Stimulated activated naive B cell treated with anti-CD40 and anti-IgM and Interleukin-4, amounts not matched to agents 10 μg/mL and 1 μg/mL and 100 μg/mL, for 72 hours (primary cell): ENCODE data around the gene C4orf50.
"Not testable (repeated sequence)": the region's sequence is repeated elsewhere in the genome, so short reads cannot be mapped to it uniquely, and the experiment has no call there.

Experiments used
- ATAC-seq, 2 donors: fragments of 150-1000 bp; cut with Tn5 transposase; replicated peaks; 2 replicates each; pipeline ENCODE4 v1.10.0; 2021; ENCODE audit warnings: moderate library complexity in 1 of 2
- DNase-seq: peaks from one replicate; pipeline ENCODE4 v3.0.0; 2021
- H3K27ac Mint-ChIP-seq: one replicate; pipeline ENCODE4 v1.8.0; 2022; ENCODE audit warnings: mild to moderate bottlenecking, mixed read lengths
- H3K27me3 Mint-ChIP-seq, 2 donors: one replicate each; pipeline ENCODE4 v1.8.0; 2022; ENCODE audit warnings: mixed read lengths in 2 of 2
- H3K36me3 Mint-ChIP-seq, 2 donors: one replicate each; pipeline ENCODE4 v1.8.0; 2022; ENCODE audit warnings: mixed read lengths in 2 of 2, mild to moderate bottlenecking in 1 of 2
- H3K4me1 Mint-ChIP-seq, 2 donors: one replicate each; pipeline ENCODE4 v1.8.0; 2022; ENCODE audit warnings: mixed read lengths in 2 of 2, mild to moderate bottlenecking in 1 of 2
- H3K4me3 Mint-ChIP-seq, 2 donors: one replicate each; pipeline ENCODE4 v1.8.0; 2022; ENCODE audit warnings: mild to moderate bottlenecking in 2 of 2, mixed read lengths in 2 of 2, moderate library complexity in 1 of 2
- H3K9me3 Mint-ChIP-seq, 2 donors: one replicate each; pipeline ENCODE4 v1.8.0; 2022; ENCODE audit warnings: mixed read lengths in 2 of 2, mild to moderate bottlenecking in 1 of 2

C4orf50 gene

DNA sequence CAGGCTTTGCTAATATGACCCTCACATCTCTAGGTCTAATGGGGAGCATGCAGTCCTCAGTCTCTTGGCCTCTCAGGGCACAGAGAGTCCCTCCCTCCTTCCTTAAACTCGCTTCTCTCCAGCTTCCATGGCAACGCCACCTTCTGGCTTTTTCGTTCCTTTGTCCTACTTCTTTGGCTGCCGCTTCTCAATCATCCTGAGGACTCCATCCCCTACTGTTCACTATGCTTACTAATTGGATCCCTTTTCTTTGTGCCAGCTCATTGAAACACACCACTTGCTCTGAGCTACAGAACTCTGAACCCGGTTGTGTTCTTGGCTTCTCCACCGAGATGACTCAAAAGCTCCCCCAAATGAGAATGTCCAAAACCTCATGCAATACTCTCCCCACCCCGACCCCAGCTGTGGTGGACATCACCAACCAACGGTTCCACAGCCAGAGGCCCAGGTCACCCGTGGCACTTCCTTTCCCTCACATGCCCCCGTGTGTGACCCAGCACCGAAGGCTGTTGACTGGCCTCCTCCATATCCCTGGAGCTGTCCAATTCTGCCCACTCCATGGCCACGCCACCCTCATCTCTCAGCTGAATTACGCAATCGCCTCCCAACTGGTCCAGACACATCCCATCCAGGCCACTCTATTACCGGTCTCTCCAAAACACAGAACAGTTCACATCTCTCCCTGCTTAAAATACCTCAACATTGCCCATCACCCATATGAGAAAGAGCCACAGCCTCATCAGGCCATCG is 160.0 kb downstream of the C4orf50 start:
- peaks cover 0 to under 1% of the 10 kb centered on the region in 2 donors for H3K4me1 Mint-ChIP-seq
- DNase-seq = no peak
- no peaks in the 10 kb centered on the region for H3K36me3 Mint-ChIP-seq
- H3K9me3 Mint-ChIP-seq = no peaks in the 10 kb centered on the region
- no peak for ATAC-seq
- H3K4me3 Mint-ChIP-seq = no peak overlapping the region
- H3K27ac Mint-ChIP-seq = no peak overlapping the region
- peaks cover 0 to 5% of the 10 kb centered on the region in 2 donors for H3K27me3 Mint-ChIP-seq

DNA sequence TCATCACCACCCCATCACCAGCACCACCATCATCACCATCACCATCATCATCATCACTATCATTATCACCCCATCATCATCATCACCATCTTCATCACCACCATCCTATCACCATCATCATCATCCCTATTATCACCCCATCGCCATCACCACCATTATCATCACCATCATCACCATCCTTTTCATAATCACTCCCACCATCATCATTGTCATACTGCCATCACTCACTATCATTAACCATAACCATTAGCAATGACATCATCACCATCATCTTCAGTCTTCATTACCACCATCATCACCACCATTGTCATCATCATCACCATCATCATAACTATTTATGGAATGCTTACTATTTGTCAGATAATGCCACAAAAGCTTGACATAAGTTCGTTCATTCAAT is 161.0 kb downstream of the C4orf50 start:
- no peaks in the 10 kb centered on the region for H3K9me3 Mint-ChIP-seq
- H3K4me1 Mint-ChIP-seq = no peaks in the 10 kb centered on the region
- H3K27ac Mint-ChIP-seq = no peak overlapping the region
- H3K27me3 Mint-ChIP-seq = peaks cover 3 to 5% of the 10 kb centered on the region in 2 donors
- no peak overlapping the region for H3K4me3 Mint-ChIP-seq
- DNase-seq (no peak), ATAC-seq (no peak)
- no peaks in the 10 kb centered on the region for H3K36me3 Mint-ChIP-seq

DNA sequence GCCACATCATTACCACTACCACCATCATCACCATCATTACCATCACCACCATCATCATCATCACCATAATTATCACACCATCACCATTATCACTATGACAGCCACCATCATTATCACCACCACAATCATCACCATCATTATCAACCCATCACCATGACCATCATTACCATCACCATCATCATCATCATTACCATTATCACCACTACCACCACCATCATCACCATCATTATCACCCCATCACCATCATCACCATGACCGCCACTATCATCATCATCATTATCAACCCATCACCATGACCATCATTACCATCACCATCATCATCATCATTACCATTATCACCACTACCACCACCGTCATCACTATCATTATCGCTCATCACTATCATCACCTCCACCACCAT is 161.9 kb downstream of the C4orf50 start:
- ATAC-seq, H3K4me1 Mint-ChIP-seq, H3K36me3 Mint-ChIP-seq, H3K4me3 Mint-ChIP-seq, H3K9me3 Mint-ChIP-seq, DNase-seq, H3K27ac Mint-ChIP-seq, H3K27me3 Mint-ChIP-seq: not testable (repeated sequence)

DNA sequence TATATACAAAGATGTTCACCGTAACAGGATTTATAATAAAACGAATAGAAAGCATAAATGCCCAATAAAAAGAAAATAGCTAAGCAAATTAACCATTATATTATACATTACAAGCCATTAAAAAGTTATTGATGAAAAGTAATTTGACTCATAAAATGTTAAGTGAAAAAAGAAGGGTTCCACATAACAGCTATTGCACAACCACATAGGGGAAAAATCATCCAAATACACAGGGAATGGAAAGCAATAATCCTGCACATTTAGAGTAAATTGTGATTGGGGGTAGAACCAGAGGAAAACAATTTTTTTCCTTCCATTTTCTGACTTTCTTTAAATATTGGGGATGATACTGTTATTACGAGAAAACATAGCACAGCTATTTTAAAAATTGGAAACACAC is 163.3 kb downstream of the C4orf50 start:
- ATAC-seq (no peak), DNase-seq (no peak)
- Mint-ChIP-seq H3K4me1 (no peaks in the 10 kb centered on the region), H3K27ac (no peak overlapping the region), H3K9me3 (no peaks in the 10 kb centered on the region), H3K27me3 (peaks cover 14 to 20% of the 10 kb centered on the region in 2 donors), H3K4me3 (no peak overlapping the region), H3K36me3 (no peaks in the 10 kb centered on the region)

DNA sequence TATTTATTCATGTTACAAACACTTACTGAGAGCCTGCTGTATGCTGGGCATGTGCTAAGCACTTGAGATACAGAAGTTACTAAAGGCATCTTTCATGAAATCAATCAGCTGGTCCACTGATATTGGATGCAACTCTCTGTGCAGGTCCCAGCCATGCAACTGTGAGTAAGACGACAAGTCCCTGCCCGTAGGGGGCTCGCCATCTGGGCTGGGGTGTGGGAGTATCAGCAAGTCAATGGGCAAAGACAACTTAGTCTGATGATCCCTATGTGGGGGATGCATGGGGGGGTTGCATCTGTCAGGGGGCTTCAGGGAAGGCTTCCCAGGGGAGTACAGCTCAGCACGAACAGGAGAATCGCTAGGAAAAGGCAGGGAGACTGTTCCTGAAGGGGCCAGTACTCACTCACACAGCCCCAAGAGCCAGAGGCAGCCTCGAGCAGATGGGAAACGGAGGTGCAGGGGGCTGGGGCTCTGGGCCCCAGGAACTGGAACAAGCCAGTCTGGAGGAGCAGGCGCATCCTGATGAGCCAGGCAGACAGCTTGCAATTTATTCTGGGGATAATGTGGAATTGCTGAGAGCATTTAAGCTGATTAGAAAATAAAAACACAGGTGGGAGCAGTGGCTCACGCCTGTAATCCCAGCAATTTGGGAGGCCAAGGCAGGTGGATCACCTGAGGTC is 165.6 kb downstream of the C4orf50 start:
- ATAC-seq (no peak), DNase-seq (no peak)
- no peaks in the 10 kb centered on the region for H3K36me3 Mint-ChIP-seq
- H3K4me1 Mint-ChIP-seq = no peaks in the 10 kb centered on the region
- H3K9me3 Mint-ChIP-seq = no peaks in the 10 kb centered on the region
- H3K4me3 Mint-ChIP-seq = no peak overlapping the region
- H3K27me3 Mint-ChIP-seq = peaks cover 14 to 20% of the 10 kb centered on the region in 2 donors
- no peak overlapping the region for H3K27ac Mint-ChIP-seq

DNA sequence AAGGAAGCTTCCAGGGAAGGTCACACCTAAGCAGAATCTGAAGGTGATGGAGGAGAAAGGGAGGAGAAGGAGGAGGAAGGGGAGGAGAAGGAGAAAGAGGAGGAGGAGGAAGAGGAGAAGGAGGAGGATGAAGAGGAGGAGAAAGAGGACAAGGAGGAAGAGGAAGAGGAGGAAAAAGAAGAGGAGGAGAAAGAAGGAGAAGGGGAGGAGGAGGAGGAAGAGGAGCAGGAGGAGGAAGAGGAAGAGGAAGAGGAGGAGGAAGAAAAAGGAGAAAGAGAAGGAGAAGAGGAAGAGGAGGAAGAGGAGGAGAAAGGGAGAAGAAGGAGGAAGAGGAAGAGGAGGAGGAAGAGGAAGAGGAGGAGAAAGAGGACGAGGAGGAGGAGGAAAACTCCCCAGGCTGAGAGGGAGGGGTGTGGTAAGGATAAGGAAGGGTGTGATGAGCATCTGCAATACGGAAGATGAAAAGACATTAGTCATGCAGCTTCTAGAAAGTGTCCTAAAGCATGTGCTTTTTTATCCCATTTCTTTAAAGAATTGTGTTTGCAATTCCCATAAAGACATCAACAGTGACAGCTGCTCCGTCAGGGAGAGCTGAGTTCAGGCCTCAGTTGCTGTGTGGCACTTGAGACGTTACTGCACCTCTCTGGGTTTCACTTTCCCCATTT is 166.5 kb downstream of the C4orf50 start:
- no peak for ATAC-seq
- Mint-ChIP-seq H3K27me3 (peaks cover 14 to 20% of the 10 kb centered on the region in 2 donors), H3K9me3 (no peaks in the 10 kb centered on the region), H3K4me3 (no peak overlapping the region), H3K4me1 (no peaks in the 10 kb centered on the region), H3K27ac (no peak overlapping the region), H3K36me3 (no peaks in the 10 kb centered on the region)
- no peak for DNase-seq
